Right atrium auricular region (tissue), 2 donors: Measurements from ENCODE around the gene MRPL3. TPM values are rescaled to one million over a fixed set of nuclear protein-coding genes. Genes with fewer than 3 reads are reported as not detected.

ENCODE experiments used
- DNase-seq: peaks from one replicate; pipeline ENCODE4 v3.0.0-alpha.2; 2019; ENCODE audit warnings: low spot score
- H3K27ac ChIP-seq, 2 donors: fragments of 200-600 bp; sonication (generic); 1 replicate in 1 of 2; 2 replicates in 1 of 2; pipeline ENCODE4 v1.5.1; 2016 to 2019
- H3K27me3 ChIP-seq, 2 donors: fragments of 200-600 bp; sonication (generic); one replicate each; pipeline versions ENCODE4 v1.5.1 to v1.6.0; 2017 to 2019
- H3K36me3 ChIP-seq: fragments of 200-600 bp; sonication (generic); one replicate; pipeline ENCODE4 v1.5.1; 2016
- H3K4me1 ChIP-seq, 2 donors: fragments of 200-600 bp; sonication (generic); one replicate each; pipeline versions ENCODE4 v1.5.1 to v1.6.0; 2017 to 2019
- H3K4me3 ChIP-seq, 2 donors: fragments of 200-600 bp; sonication (generic); 1 replicate in 1 of 2; 2 replicates in 1 of 2; pipeline ENCODE4 v1.5.1; 2017 to 2019; ENCODE audit warnings: mild to moderate bottlenecking in 1 of 2, moderate library complexity in 1 of 2
- H3K9me3 ChIP-seq, 2 donors: fragments of 200-600 bp; sonication (generic); one replicate each; pipeline ENCODE4 v1.5.1; 2019
- CTCF ChIP-seq, 2 donors: fragments of 200-600 bp; sonication (generic); IDR thresholded peaks; one replicate each; pipeline ENCODE4 v1.5.1; 2019; ENCODE audit warnings: antibody characterized with exemption in 2 of 2
- total RNA-seq, 2 donors: library from RNA; depleted of rRNA; stranded (reverse); fragments of >200 nt; gene quantifications; one replicate each; pipeline ENCODE4 v1.1.0, GENCODE V29; 2016

MRPL3 gene
- total RNA-seq, result 10 to 100 TPM; 55.1 to 69.3 TPM

- H3K4me3 ChIP-seq, result peak within 1 kb of the TSS; percentile 92 to 96
- H3K27me3 ChIP-seq, result no peaks in the 10 kb centered on the region
- TF ChIP-seq CTCF (IDR thresholded peaks at IDR 0.05), result peak in 1 of 2 donors; percentile 29
- peaks cover 14% of the 10 kb centered on the region for H3K36me3 ChIP-seq
- peak within 1 kb of the TSS; percentile 54 to 75 for H3K27ac ChIP-seq
- DNase-seq, result peak; percentile 89
- no peaks in the 10 kb centered on the region for H3K9me3 ChIP-seq
- peaks cover 0 to 23% of the 10 kb centered on the region in 2 donors for H3K4me1 ChIP-seq
Measured at GRCh38 chr3:131502530-131503319, at the start of gene MRPL3. Gene MRPL3, minus strand, starts transcription at chr3:131502971. Its CDS starts 150 bp downstream, at chr3:131502821.

- H3K9me3 ChIP-seq, result no peaks in the 10 kb centered on the region
- no peak overlapping the region for H3K27ac ChIP-seq
- no peak for TF ChIP-seq CTCF (IDR thresholded peaks at IDR 0.05)
- no peaks in the 10 kb centered on the region for H3K27me3 ChIP-seq
- DNase-seq, result no peak
- H3K36me3 ChIP-seq, result no peaks in the 10 kb centered on the region
- H3K4me3 ChIP-seq, result no peak overlapping the region
- H3K4me1 ChIP-seq, result no peaks in the 10 kb centered on the region
Measured at GRCh38 chr3:131551761-131552160, 49.0 kb upstream of the MRPL3 start.

GRCh38 chr3:131550562-131551465, 48.0 kb upstream of the MRPL3 start:
- Histone ChIP-seq H3K36me3 (no peaks in the 10 kb centered on the region), H3K27me3 (no peaks in the 10 kb centered on the region), H3K4me3 (no peak overlapping the region), H3K4me1 (no peaks in the 10 kb centered on the region), H3K27ac (no peak overlapping the region), H3K9me3 (no peaks in the 10 kb centered on the region)
- no peak for TF ChIP-seq CTCF (IDR thresholded peaks at IDR 0.05)
- no peak for DNase-seq

- Histone ChIP-seq H3K36me3 (no peaks in the 10 kb centered on the region), H3K27ac (no peak overlapping the region), H3K4me1 (no peaks in the 10 kb centered on the region), H3K27me3 (no peaks in the 10 kb centered on the region), H3K9me3 (no peaks in the 10 kb centered on the region), H3K4me3 (no peak overlapping the region)
- no peak for DNase-seq
- TF ChIP-seq CTCF (IDR thresholded peaks at IDR 0.05), result peak in 1 of 2 donors; percentile 23
Measured at GRCh38 chr3:131549340-131549739, 46.6 kb upstream of the MRPL3 start.

- Histone ChIP-seq H3K4me3 (no peak overlapping the region), H3K9me3 (no peaks in the 10 kb centered on the region), H3K27me3 (no peaks in the 10 kb centered on the region), H3K36me3 (no peaks in the 10 kb centered on the region), H3K4me1 (peaks cover 0 to 7% of the 10 kb centered on the region in 2 donors), H3K27ac (no peak overlapping the region)
- DNase-seq, result no peak
- TF ChIP-seq CTCF (IDR thresholded peaks at IDR 0.05), result no peak
Measured at GRCh38 chr3:131547585-131547984, 44.8 kb upstream of the MRPL3 start.
